OCI-M2 (cell line): ENCODE data around the gene CWH43.
"Not testable (repeated sequence)": the region's sequence is repeated elsewhere in the genome, so short reads cannot be mapped to it uniquely, and the experiment has no call there.

Experiments used
- DNase-seq: peaks from one replicate; lab custom pipeline; 2025; ENCODE audit not compliant: unreplicated experiment; lab: John Stamatoyannopoulos, UW

CWH43 gene

DNA sequence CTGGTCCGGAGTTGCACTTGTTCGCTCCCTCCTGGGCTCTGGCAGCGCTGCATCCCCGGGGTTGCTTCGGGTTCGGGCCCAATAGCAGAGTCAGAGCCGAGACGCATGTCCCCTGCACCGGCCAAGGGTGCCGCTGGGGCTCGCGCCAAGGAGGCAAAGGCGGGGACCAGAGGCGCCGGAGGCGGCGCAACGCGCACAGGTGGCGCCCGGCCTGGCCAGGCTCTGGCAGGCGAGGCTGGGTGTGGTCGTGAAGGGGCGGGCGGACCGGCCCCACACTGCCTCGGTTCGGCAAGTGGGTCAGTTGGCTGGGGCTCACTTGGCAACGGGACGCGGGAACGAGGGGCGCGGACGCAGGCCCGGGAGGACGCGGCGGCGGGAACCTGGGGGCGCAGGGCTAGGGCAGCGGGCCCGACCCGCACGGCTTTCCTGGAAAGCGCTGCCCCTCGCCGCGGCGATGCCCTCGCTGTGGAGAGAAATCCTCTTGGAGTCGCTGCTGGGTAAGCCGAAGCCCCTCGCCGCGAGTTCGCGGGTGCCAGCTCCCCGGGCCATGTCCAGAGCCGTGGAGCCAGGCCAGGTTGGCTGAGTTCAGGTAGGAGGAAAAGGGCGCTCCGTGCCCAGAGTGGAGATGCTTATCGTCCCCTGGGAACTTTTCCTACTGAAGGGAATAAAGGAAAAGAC, at the start of gene CWH43:
CWH43 (plus strand) TSS at position 300 of the 678 bp plus-strand sequence; CDS start at position 455, 155 bp downstream.
- no peak for DNase-seq

DNA sequence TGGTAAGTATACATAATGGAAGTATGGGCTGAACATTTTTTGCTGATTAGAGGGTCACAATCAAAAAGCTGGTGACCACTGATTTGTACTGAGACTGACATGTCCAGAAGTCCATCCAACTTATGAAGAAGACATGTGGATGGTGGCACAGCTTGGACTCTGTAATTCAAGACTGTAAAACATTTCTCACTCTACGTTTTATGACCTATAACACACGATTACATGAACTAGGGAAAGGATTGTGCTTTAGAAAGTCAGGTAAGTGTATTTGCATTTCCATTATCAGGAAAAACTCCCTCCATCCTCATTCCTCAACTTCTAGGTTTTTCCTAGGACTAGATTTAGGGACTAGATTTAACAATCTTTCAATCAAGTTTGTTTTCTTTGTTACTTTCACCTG, 49.0 kb upstream of the CWH43 start:
- DNase-seq = no peak

DNA sequence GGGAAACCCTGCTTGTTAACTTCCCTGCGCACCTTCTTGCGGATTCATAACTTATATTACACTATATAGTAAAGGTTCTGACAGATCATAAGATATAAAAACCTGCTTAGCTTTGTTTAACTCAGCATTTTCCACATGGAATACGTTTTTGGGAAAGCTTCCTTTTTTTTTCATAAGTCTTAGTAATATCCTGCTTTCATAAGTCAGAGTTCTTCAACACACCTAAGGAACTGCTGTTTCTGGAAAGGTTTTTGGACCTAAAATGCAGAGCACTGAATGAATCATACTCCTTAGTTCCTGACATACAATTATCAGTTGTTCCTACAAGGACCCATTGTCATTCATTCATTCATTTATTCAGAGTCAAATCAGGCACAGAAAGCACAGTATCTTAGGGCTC, 47.2 kb upstream of the CWH43 start:
- DNase-seq = no peak

DNA sequence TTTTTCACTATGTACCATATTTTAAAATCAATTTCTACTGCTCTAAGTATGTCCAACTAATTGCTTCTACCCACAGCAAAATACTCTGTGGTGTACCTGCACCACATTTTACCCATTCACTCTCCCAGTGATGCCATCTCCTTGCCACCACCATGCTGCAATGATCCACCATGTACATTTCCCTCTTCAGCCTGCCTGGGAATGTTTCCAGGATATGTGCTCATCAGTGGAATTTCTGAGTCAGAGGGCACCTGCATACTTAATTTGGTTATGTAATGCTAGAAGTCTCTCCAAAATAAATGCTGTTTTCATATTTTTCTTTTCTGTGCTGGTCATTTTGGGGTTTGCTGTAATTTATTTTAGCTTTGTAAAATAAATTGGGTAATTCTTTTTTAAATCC, 46.3 kb upstream of the CWH43 start:
- no peak for DNase-seq

- no peak for DNase-seq
Observed at GRCh38 chr4:48943387-48943786, 42.7 kb upstream of the CWH43 start.

DNA sequence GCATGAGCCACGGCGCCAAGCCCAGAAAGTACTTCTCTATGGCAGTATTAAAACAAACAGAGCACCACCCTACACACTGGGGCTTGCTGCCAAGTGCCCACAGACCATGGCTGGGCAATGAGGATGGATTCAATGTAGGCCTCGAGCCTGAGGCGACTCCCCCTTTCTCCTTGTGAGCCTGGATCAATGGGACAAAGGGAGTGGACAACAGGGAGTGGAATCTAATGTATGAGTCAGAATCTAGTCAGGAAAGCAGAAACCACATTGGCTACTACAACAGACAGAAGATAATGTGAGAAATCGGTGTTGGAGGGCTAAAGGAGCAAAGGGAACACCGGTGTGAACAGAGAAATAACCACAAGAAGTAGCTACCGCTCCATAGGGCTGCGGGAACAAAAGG, 41.8 kb upstream of the CWH43 start:
- no peak for DNase-seq

- DNase-seq = no peak
Observed at GRCh38 chr4:48944756-48945241, 41.3 kb upstream of the CWH43 start.

DNA sequence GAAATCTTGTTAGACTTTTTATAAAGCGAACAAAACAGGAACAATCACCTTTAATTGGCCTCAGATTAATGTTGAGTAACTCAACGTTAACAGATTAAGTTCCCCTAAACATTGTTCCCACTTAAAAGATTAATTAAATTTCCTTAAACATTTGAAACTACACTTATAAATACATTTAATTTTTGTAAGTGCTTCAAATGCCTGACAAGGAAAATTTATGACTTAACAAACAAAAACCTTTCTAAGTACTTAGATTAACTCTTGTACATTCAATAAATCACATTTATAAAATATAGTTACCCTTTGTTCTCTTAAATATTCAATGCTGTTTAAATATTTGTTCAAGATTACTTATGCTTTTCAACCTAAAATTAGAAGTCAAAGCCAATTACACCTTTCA, 40.1 kb upstream of the CWH43 start:
- no peak for DNase-seq

- no peak for DNase-seq
Observed at GRCh38 chr4:48947731-48948130, 38.3 kb upstream of the CWH43 start.

DNA sequence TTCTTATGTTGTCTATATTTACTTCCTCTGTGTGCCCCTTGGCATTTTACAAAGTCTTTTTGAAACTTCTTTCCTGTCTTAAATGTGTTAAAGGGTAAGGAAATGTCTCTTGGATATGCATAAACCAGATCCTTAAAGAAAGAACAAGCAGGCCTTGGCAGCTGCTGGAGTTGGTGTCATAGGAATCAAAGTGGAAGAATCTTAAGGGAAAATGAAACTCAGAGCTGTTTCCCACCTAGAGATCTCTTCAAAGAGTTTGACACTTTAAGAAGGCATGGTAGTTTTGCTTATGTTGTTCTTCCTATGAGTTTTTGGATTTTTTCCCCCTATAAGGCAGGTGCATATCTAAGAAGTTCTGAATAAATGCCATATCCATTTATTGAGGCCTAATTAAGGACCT, 37.0 kb upstream of the CWH43 start:
- no peak for DNase-seq

DNA sequence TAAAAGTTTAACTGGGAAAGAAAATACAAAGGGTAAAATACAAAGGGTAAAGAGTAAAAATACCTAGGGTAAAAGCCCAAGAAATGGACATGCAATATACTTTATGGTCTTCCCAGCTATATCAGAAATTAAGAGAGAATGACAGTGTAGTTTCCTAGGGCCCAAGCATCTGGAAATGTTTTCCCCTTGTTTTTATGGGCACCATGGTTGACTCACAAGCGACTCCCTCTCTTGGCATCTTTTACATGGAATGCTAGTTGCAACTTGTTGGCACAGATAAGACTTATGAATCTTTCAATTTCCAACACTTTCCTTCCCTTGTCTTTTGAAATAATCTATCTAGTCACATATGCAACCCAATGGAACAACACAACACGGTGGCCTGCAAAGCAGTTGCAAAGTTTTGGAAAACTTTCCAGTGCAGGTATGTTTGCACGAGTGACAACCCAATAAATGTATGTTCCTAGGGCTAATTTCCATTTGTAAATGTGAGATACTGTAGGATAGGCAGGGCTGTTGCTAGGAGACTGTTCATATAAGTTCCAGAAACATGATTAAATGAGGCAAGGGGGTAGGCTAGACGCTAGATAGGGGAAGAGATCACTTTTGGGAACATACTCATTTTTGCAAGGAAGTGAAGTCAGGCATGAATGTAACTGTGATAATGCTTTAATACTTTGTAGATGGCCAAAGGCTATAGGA, 36.4 kb upstream of the CWH43 start:
- DNase-seq = no peak

DNA sequence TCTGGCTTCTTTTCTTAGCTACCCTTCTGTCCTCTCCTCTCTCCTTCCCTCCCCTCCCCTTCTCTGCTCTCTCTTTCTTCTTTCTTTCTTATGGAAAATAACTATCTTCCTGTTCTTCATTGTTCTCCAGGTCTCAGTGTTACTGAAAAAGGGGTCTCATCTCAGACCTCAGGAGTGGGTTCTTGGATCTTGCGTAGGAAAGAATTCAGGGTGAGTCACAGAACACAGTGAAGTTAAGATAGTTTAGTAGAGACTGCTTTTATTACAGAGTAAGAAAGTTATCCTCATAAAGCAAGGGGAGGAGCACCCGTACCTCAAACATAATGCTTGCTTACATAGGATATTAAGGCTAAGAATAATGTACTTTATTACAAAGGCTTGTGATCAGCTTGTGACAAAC, 31.8 kb upstream of the CWH43 start:
- DNase-seq = no peak

- DNase-seq = not testable (repeated sequence)
Observed at GRCh38 chr4:48957366-48957765, 28.7 kb upstream of the CWH43 start.

GRCh38 chr4:48958582-48958981, 27.5 kb upstream of the CWH43 start:
- no peak for DNase-seq

DNA sequence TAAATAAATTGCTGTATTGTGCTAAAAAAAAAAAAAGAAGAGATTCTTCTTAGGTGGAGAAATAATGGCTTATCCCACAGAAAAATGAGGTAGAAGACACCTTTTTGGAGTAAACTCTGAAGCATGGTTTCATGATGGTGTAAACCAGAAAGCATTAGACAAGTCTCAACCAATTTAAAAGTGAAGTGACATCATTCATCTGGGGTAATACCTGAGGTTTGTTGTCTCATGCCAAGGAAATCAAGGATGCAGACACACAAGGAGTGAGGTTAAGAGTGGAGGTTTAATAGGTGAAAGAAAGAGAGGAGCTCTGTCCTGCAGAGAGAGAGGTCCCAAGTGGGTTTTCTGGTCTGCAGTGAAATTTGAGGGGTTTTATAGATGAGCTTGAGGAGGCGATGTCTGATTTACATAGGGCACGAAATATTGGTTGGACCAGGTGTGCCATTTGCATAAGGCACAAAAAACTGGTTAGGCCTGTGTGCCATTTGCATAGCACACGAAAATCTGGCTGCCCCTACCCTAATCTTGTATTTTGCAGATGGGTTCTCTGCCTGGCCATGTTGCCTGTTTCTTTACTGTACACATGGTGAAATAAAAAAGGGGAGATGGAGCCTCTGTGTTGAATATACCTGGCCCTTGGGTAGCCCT, 25.0 kb upstream of the CWH43 start:
- no peak for DNase-seq

- DNase-seq = no peak
Observed at GRCh38 chr4:48962636-48963035, 23.4 kb upstream of the CWH43 start.

DNA sequence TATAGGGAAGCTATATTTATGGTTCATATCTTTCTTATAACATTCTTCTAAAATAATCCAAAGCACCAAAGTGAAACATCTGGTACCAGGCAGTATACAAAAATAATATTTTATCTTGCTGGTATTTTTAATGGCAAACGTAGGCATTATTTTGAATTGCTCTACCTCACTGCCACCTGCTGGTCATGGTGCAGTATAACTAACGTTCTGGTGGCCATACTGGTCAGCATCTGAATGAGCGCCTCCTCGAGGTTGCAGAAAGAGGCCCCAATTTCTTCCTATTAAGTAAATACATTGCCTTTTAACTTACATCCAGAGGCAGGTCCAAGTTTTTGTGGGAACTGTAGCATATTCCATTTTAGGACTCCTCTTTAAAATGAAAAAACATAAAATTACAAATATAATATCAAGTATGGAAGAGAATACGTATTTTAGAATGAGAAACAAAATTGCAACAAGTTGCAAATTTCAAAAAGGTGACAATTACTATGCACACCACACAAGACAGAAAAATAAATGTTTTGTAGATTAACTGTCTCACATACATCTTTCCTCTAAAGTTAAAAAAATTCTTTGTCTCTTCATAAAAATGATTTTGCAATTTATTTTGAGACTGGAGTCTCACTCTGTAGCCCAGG, 22.9 kb upstream of the CWH43 start:
- DNase-seq = peak; percentile 3

GRCh38 chr4:48967101-48967500, 19.0 kb upstream of the CWH43 start:
- no peak for DNase-seq

DNA sequence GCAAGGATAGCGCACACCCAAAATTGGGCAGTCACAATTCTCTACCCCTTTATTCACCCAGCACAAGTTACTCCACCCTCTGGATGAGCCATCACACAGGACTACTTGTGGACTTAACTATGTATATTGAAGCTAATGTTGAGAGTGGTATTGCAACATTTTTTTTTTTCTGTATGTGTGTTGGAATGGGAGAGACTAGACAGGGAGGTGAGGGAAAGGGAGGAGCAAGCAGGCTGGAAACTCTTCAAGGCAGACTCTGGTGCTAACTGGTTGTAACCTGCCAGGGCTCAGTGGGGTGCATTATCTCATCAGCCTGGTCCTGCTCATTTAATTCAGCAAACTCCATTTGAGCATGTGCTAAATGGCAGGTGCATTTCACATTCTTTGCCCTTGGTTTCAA, 18.4 kb upstream of the CWH43 start:
- no peak for DNase-seq

GRCh38 chr4:48968814-48969213, 17.3 kb upstream of the CWH43 start:
- no peak for DNase-seq

- DNase-seq = no peak
Observed at GRCh38 chr4:48970471-48970921, 15.6 kb upstream of the CWH43 start.
